Ureter (tissue), 1 donor: ENCODE results near the gene PACSIN3. TPM values are rescaled to one million over a fixed set of nuclear protein-coding genes. Genes with fewer than 3 reads are reported as not detected.

Source experiments
- DNase-seq: peaks from one replicate; pipeline ENCODE4 v3.0.0-alpha.2; 2020; ENCODE audit warnings: low spot score
- total RNA-seq: library from RNA; stranded (reverse); gene quantifications from one replicate; pipeline ENCODE4 v1.2.4, GENCODE V29; 2023
- donor health status: DM: yes; HTN: yes; CAD: no.

Gene PACSIN3
- total RNA-seq, 1 donor from 2014 or later: 29.0 TPM

DNA sequence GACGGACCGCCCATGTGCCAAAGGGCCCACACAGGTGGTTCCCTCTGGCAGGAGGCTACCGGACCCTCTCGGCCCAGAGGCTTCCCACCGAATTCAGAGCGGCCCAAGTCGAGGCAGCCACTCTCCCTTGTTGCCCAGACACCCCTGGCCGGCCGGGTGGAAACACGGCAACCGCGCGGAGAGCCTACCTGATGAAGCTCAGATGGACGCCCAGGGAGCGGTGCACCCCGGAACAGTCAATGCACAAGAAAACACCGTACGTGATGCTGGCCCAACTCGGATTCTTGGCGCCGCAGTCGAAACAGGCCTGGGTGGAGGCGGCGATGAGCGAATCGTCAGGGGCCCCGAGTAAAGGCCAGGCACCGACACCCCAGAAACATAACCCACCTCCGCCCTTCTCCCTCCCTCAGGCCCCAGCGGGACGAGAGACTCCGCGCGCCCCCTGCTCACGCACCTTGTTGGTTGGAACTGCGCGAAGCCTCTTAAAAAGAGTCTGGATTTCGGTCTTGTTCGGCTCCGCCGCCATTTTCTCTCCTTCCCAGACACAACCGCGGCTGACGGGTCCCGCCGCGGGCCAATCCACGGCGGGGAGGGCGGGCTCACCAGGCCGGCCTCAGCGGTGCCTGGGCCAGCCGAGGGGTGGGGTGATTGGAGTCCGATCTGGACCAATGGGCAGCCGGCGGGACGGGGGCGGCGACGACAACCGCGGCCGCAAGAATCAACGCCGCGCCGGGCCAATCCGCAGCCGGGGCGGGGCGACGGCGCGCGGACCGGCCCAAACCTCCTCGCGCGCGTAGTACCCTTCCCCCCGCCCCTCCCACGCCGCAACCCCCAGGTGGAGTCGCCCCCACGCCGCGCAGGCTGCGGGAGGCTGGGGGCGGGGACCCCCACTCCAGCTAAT lies 9.7 kb downstream of the PACSIN3 start, which contains the start of gene ARFGAP2:
ARFGAP2 (minus strand) TSS at position 552 of the 901 bp plus-strand sequence; CDS start at position 526, 26 bp downstream.
- DNase-seq: peak; percentile 97

DNA sequence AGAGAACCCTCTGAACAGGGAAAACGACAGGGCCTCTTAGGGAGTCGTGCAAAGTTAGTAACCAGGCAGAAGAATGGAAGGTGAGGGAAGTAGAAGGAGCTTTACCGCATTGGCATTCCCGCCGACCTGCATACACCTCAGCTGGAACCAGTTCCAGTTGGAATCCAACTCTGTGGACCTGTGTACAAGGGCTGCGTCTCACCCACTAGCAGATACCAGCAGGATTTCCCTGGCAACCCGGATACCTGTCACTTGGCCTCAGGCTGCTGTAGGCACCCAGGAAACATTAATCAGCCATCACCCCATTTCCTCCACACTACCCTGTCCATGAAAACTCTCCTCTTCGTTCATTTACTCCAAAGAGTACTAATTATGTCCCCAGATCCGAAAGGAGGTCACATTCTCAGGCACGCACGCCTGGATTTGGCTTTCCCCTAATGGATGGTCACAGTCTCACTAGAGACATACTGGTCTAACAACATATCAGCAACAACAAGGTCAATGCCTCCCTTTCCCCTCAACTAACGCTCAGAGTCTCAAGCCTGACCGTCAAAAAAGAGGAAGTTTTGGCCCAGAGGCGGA lies 10.4 kb downstream of the PACSIN3 start:
- no peak for DNase-seq

GRCh38 chr11:47172740-47173336 lies 13.4 kb downstream of the PACSIN3 start:
- no peak for DNase-seq

DNA sequence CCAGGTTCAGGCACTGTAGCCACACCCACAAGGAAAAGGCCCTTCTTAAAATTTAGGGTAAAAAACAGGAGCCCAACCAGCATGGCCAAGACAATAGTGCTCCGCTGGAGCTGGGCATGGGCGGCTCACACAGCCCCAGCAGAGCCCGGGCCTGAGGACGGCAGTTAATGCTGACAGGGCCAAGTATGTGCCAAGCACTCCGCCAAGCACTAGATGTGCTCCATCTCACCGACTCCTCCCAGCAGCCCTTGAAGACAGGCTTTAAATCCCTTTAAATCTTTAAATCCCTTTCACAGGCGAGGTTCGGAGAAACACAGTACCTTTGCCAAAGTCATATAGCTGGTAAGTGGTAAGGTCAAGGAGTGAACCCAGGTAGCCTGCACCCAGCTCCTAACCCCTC lies 14.4 kb downstream of the PACSIN3 start:
- DNase-seq: no peak

- DNase-seq: no peak
Measured at GRCh38 chr11:47171061-47171838, 15.0 kb downstream of the PACSIN3 start.

- no peak for DNase-seq
Measured at GRCh38 chr11:47166368-47166767, 19.9 kb downstream of the PACSIN3 start.

DNA sequence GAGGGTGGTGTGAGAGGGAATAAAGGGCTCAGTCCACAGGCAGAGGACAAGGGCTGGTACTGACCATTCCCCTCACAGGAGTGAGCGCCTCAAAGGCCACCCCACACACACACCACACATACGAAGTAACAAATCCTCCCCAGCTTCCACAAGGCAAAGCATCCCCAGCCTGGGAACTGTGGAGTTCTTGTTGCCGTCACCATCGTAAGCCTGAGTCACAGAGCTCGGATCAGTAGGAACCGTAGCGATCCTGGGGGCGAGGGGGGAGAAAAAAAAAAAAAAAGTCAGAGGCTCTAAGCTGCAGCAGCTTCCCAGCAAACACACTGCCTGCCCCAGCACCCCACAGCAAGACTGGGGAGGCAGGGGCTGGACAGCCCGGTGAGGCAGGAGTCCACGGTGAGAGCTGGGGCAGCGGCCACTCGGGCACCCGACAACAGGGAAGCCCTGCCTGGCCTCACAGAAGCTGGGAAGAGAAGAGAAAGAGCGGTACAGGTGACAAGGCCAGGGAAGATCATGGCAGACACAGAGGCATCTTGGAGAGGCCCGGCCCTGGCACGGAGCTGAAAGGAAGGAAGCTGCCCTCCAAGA lies 20.9 kb downstream of the PACSIN3 start:
- DNase-seq: no peak

- no peak for DNase-seq
Measured at GRCh38 chr11:47164321-47164720, 21.9 kb downstream of the PACSIN3 start.

DNA sequence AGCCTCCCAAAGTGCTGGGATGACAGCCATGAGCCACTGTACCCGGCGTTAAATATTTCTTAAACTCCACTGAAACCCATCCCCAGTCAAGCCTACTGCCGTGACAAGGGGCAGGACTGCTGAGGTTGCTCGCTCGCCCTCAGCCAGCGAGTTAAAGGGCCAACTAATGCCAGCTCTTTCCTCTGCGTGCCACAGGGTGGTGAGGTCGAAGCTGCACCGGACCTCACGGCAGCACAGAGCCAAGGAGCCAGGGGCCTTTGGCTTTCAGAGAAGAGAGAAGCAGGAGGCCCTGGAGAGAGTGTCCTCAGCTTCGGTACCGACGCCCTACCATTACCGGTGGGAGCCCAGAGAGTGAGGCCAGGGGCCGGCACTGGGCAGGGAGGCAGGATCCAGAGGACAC lies 22.3 kb downstream of the PACSIN3 start:
- no peak for DNase-seq

DNA sequence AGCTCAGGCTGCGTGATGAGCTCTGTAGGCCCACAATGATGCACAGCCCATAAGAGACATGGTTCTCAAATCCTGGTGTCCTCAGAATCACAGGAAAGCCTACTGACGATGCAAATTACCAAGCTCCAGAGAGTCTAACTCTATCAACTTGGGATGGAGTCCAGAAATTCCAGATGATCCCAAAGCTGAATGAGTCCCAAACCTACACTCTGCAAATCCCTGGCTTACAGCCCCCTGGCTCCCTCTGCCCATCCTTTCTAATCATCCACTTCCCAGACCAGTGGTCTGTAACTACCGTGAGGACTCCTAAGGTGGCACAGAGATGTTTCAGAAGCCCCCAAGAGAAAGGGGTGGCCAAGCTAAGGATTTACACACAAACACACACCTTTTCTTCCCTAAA lies 23.0 kb downstream of the PACSIN3 start:
- DNase-seq: no peak

GRCh38 chr11:47162426-47162825 lies 23.8 kb downstream of the PACSIN3 start:
- no peak for DNase-seq

DNA sequence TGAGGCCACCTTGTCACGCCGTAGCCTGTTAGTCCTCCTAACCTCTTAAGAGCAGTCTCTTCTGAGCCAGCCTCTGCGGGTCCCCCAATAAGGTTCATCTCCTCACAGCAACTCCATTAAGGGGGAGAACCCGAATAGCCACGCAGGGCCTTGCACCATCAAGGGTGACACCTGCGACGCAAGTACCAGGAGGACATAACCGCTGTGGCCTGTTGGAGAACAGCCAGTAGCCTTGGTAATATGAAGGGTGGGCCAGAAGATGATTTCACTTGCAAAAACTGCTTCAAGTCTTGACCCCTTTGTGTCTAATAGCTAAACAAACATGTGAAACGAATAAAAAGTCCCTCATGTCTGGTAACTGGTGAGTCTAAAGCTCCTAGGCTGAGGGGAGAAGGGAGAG lies 24.3 kb downstream of the PACSIN3 start:
- DNase-seq: no peak

DNA sequence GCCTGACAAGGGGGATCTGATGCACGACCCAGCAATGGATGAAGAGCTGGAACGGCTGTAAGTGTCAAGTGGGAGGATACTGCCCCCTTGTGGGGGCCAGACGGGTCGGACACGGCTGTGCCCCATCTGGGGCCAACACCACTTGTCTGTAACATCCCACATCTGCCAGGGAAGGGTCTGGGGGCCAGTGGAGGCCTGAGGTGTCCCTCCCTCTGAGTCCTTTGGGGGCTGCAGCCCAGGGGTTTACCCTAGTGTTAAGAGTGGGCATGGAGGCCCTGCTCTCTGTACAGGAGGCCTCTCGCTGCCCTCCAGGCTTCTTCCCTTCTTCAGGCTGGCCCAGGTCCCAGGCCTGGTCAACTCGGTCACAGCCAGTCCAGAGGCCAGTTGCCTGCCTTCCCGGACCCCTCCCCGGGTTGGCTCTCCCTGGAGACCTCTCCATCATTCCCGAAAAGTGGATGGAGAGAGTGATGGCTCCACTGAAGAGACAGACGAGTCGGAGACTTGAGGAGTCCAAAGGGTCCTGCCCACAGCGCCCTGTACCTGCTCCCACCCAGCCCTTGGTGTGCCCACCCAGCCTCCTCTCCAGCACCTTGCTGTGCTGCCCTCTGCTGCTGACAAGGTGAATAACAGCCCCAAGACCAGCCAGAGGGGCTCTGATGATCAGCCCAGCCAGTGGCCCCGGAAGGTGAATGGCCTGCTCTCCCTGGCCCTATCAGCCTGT lies 24.9 kb downstream of the PACSIN3 start:
- no peak for DNase-seq

GRCh38 chr11:47160753-47161133 lies 25.5 kb downstream of the PACSIN3 start:
- DNase-seq: no peak

DNA sequence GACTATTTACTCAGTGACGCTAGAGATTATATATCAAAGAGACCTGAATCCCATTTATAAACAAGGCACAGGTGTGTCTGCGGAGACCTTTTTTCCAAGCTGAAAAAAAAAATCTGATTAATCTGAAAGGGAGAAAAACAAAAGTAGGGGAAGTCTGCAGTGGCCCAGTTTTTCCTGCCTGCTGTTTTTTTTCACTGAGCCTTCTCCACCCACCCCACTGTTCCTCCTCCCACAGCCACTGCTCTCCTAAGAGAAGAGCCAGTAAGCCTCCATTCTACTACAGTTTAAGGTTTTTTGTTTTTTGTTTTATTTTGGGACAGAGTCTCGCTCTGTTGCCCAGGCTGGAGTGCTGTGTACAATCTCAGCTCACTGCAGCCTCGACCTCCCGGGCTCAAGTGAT lies 28.0 kb downstream of the PACSIN3 start:
- DNase-seq: no peak

DNA sequence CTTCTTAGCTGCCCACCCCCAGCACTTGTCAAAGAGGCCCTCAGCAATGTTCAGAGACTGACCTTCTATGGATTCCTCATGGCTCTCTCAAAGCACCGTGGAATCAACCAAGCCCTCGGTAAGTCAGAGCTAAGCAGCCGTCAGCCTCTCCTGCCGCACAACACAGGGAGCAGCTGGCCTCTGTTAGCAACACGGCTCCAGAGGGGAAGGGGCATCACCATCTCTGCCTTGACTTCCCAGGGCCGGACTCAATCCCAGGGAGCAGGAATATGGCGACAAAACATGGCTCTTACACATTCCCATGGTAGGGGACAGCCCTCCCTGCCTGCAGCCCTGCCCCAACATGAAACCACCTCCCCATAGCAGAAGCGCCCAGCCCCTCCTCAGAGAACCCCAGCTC lies 28.4 kb downstream of the PACSIN3 start:
- DNase-seq: no peak

DNA sequence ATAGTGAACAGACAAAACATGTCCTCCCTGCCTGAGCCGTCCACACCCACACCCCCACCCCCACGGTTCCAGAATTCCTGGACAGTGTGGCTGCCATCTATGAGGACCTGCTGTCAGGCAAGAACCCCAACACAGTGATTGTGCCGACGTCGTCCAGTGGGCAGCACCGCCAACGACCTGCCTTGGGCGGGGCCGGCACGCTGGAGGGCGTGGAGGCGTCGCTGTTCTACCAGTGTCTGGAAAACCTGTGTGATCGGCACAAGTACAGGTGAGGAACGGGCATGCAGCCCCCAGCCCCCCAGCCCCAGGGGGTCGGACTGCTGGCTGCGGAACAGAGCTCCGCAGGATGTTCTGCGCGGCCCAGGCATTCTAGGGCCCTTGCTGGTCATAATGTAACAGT lies 29.3 kb downstream of the PACSIN3 start:
- DNase-seq: no peak

DNA sequence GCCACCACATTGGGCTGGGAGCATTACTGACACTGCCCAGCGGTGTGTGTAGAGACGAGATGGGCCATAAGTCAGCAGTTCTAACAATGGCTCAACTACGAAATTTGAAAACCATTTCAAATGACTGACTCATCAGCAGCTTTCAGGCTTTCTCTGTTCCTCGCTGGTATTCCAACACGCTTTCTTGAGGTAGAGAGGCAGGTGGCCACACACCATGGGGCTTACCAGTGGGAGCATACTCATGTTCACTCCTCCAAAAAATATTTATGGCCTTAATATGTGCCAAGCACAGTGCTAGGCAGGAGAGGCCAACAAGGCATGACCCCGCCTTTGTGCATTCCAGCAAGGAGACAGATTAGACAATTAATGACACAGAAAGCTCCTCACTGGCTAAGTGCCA lies 29.9 kb downstream of the PACSIN3 start:
- no peak for DNase-seq

DNA sequence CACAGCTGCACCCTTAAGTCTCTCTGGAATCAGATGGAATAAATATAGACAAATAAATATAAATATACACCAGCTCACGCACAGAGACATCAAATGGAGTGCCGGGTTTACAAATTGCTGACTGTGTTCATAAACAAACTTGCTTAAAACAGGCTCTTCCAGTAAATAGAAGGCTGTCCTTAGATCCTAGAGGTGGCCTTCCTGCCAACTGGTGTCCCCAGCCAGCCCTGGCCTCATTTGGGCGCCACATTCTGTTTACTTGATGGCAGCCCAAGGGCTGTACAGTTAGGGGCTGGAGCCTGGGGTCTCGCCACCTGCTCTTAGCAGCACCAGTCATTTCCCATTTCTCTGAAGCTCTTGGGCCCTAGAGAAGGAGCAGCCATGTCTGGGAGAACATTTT lies 30.4 kb downstream of the PACSIN3 start:
- no peak for DNase-seq

DNA sequence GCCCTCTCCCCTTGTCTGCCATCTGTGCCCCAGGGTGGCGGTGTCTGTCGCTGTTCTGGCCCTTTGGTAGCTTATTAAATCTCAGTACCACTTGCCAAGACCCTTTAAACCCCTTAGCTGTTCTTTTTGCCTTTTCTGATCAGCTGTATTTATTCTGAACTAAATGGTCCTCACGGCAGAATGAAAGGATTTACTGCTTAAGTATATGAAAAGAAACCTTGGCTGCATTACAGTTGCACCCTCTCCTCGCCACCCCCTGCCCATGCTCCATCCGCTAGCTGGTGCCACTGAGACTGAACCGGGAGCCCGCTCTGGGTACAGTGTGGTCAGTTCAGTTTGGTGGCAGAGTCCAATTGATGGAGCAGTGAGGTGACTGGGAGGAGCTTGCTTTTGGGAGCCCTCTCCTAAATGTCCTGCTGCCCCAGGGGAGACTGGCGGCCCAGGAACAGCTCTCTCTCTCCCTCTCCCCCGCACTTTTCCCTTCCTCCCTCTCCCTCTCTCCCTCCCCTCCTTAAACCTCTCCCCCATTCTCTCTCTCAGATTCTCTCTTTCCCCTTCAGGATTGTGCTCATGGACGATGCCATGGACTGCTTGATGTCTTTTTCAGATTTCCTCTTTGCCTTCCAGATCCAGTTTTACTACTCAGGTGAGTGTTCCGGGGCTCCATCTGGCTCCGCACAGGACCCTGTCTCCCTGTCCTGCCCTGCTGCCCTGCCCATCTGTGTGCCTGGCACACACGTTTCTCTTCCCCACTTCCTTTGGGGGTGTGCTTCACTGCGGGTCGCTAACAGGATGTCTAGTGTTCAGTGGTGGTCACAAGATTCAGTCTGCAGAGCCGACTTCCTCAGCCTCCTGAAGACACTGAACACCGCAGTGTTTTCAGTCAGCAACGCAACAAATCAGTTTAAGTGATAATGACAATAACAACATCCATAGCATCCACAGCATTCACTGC lies 31.3 kb downstream of the PACSIN3 start:
- no peak for DNase-seq
